Mammary epithelial cell (primary cell): ENCODE measurements around the gene PITPNB.

Experiments
- CTCF ChIP-seq, 2 donors: IDR thresholded peaks in 1 of 2; conservative IDR thresholded peaks in 1 of 2; 2 replicates each; pipeline ENCODE4 v1.5.1; 2011 to 2012; ENCODE audit warnings: inconsistent platforms in 2 of 2, low read length in 2 of 2, mild to moderate bottlenecking in 2 of 2, control low read depth in 1 of 2, low read depth in 1 of 2; ENCODE audit not compliant: insufficient read depth in 1 of 2; ENCODE audit errors: extremely low read depth in 1 of 2
- EZH2 ChIP-seq: IDR thresholded peaks from 2 replicates; pipeline ENCODE4 v1.6.1; 2012; ENCODE audit warnings: low read length, inconsistent platforms, borderline replicate concordance

- TF ChIP-seq CTCF (conservative IDR thresholded peaks at IDR 0.05 in 1 of 2, IDR thresholded peaks at IDR 0.05 in 1 of 2; ENCODE audit: extremely low read depth in 1 of 2, insufficient read depth in 1 of 2, low read depth in 1 of 2, low read length in 2 of 2) (no peak), EZH2 (no peak)
Observed at GRCh38 chr22:27892064-27892463, 27.0 kb downstream of the PITPNB start.
